Stomach (tissue), 9 donors: ENCODE results near the gene SLC38A3. TPM values are rescaled to one million over a fixed set of nuclear protein-coding genes. Genes with fewer than 3 reads are reported as not detected.

Source experiments
- DNase-seq, 2 donors: peaks; one replicate each; pipeline versions ENCODE4 v3.0.0 to v3.0.0-alpha.2; 2013 to 2019
- H3K27ac ChIP-seq, 5 donors: fragments of 200-600 bp in 4 of 5; sonication (generic) in 4 of 5; one replicate each; pipeline ENCODE4 v1.5.1; 2013 to 2019; ENCODE audit warnings: mild to moderate bottlenecking in 1 of 5, moderate library complexity in 1 of 5
- H3K27me3 ChIP-seq, 3 donors: fragments of 200-600 bp; sonication (generic); one replicate each; pipeline ENCODE4 v1.5.1; 2017 to 2019; ENCODE audit warnings: mixed run types in 1 of 3
- H3K36me3 ChIP-seq, 4 donors: fragments of 200-600 bp; sonication (generic); 1 replicate in 3 of 4; 2 replicates in 1 of 4; pipeline ENCODE4 v1.5.1; 2016 to 2019
- H3K4me1 ChIP-seq, 4 donors: fragments of 200-600 bp; sonication (generic); one replicate each; pipeline ENCODE4 v1.5.1; 2016 to 2019
- H3K4me3 ChIP-seq, 4 donors: fragments of 200-600 bp; sonication (generic) in 3 of 4; one replicate each; pipeline ENCODE4 v1.5.1; 2016 to 2019; ENCODE audit warnings: mild to moderate bottlenecking in 1 of 4
- H3K9me3 ChIP-seq, 4 donors: fragments of 200-600 bp; sonication (generic); one replicate each; pipeline ENCODE4 v1.5.1; 2016 to 2019
- CTCF ChIP-seq, 7 experiments: fragments of 450-650 bp in 4 of 7; fragments of 200-600 bp in 3 of 7; sonication (generic) in 3 of 7; IDR thresholded peaks; one replicate each; pipeline ENCODE4 v1.5.1; 2016 to 2019; ENCODE audit warnings: antibody characterized with exemption in 7 of 7, control low read depth in 2 of 7, mild to moderate bottlenecking in 1 of 7
- EP300 ChIP-seq: sonication (generic); formaldehyde crosslinking; IDR thresholded peaks from one replicate; pipeline ENCODE4 v1.6.1; 2017; ENCODE audit warnings: antibody characterized with exemption
- POLR2A ChIP-seq, 4 donors: fragments of 450-650 bp; IDR thresholded peaks; one replicate each; pipeline ENCODE4 v1.6.1; 2016; ENCODE audit warnings: antibody characterized with exemption in 4 of 4, control low read depth in 2 of 4, mild to moderate bottlenecking in 1 of 4, moderate library complexity in 1 of 4
- POLR2AphosphoS5 ChIP-seq, 3 donors: sonication (generic); formaldehyde crosslinking; IDR thresholded peaks; one replicate each; pipeline ENCODE4 v1.6.1; 2016; ENCODE audit warnings: antibody characterized with exemption in 3 of 3
- WGBS, 5 donors: extraction: QIAGEN DNeasy Blood & Tissue Kit in 3 of 5; methylation state at CpG; one replicate each; pipeline versions ENCODE4 v1.1.5 to v1.1.7; 2013 to 2018; 5-methylcytosine and 5-hydroxymethylcytosine counted together
- intact Hi-C: fragments of 100-400 bp; cut with DNase I; formaldehyde crosslinking; loops from one replicate; pipeline ENCODE4 v1.15.1; 2023; ENCODE audit warnings: low total_unique reads
- polyA plus RNA-seq, 3 donors: library from polyadenylated mRNA; stranded (reverse); fragments of 200-250 nt; gene quantifications; one replicate each; pipeline ENCODE4 v1.2.3, GENCODE V29; 2013
- total RNA-seq, 5 donors: library from RNA; depleted of rRNA; stranded (reverse); fragments of >200 nt; gene quantifications; one replicate each; pipeline versions ENCODE4 v1.1.0 to v1.2.3, GENCODE V29; 2014 to 2016
- donor health status: healthy with polysubstance abuse.
- donor health status: Bipolar disorder and iron deficiency.
- donor health status: healthy.

Gene SLC38A3
- total and polyA plus RNA-seq, 8 donors, result 0.15 to 3.1 (median 1.0) TPM; not detected in 4

GRCh38 chr3:50157827-50158529 is 47.1 kb upstream of the SLC38A3 start:
- peaks cover 0 to 39% (median 12%) of the 10 kb centered on the region in 3 donors for H3K27me3 ChIP-seq
- peaks cover 70 to 87% (median 86%) of the 10 kb centered on the region in 4 donors for H3K4me1 ChIP-seq
- peak overlapping the region in 1 of 4 donors; percentile 73 for H3K4me3 ChIP-seq
- no peaks in the 10 kb centered on the region for H3K9me3 ChIP-seq
- intact Hi-C loops, result no loop called here
- 35 to 61% (median 51%) methylated on average over 8 to 12 of the region's 12 CpGs for WGBS, 5 donors
- H3K27ac ChIP-seq, result peak overlapping the region; percentile 82 to 90 (median 85)
- peak in 1 of 2 donors; percentile 82 for DNase-seq
- H3K36me3 ChIP-seq, result no peaks in the 10 kb centered on the region
- TF ChIP-seq EP300 (no peak), POLR2AphosphoS5 (IDR thresholded peaks at IDR 0.05) (no peak), CTCF (IDR thresholded peaks at IDR 0.05) (no peak), POLR2A (IDR thresholded peaks at IDR 0.05) (no peak)

- 44 to 68% (median 52%) methylated on average over 10 of the region's 10 CpGs for WGBS, 5 donors
- no peak for DNase-seq
- TF ChIP-seq POLR2A (IDR thresholded peaks at IDR 0.05) (no peak), POLR2AphosphoS5 (IDR thresholded peaks at IDR 0.05) (no peak), CTCF (IDR thresholded peaks at IDR 0.05) (no peak), EP300 (no peak)
- Histone ChIP-seq H3K27me3 (peaks cover 0 to 35% (median 12%) of the 10 kb centered on the region in 3 donors), H3K36me3 (no peaks in the 10 kb centered on the region), H3K27ac (peak overlapping the region; percentile 82 to 90 (median 85)), H3K9me3 (no peaks in the 10 kb centered on the region), H3K4me3 (peak overlapping the region in 1 of 4 donors; percentile 73), H3K4me1 (peaks cover 76 to 94% (median 92%) of the 10 kb centered on the region in 4 donors)
- intact Hi-C loops, result no loop called here
Measured at GRCh38 chr3:50158530-50159146, 46.4 kb upstream of the SLC38A3 start.

- peak overlapping the region in 1 of 4 donors; percentile 23 for H3K4me3 ChIP-seq
Measured at GRCh38 chr3:50160561-50160983, 44.5 kb upstream of the SLC38A3 start.

More at GRCh38 chr3:50160561-50160983, 44.5 kb upstream of the SLC38A3 start:
- Histone ChIP-seq H3K9me3 (no peaks in the 10 kb centered on the region), H3K27me3 (peaks cover 0 to 19% (median 9%) of the 10 kb centered on the region in 3 donors), H3K27ac (peak overlapping the region; percentile 75 to 90 (median 85)), H3K4me1 (peaks cover 93 to 100% (median 100%) of the 10 kb centered on the region in 4 donors), H3K36me3 (no peaks in the 10 kb centered on the region)
- peak; percentile 47 to 73 for DNase-seq
- WGBS, 5 donors, result 26 to 45% (median 35%) methylated on average over 7 of the region's 7 CpGs
- intact Hi-C loops, result no loop called here
- TF ChIP-seq CTCF (IDR thresholded peaks at IDR 0.05) (no peak), POLR2AphosphoS5 (IDR thresholded peaks at IDR 0.05) (peak in 1 of 3 donors; percentile 4)
